MM.1S (cell line): ENCODE results near the gene VKORC1.
A peak's percentile ranks its signal among the peaks of the same experiment; 100 is the strongest.
"Not testable (repeated sequence)": the region's sequence is repeated elsewhere in the genome, so short reads cannot be mapped to it uniquely, and the experiment has no call there.

Experiments used
- DNase-seq: peaks from one replicate; pipeline ENCODE4 v3.0.0-alpha.2; 2015
- H2AFZ ChIP-seq: fragments of 300-600 bp; sonication (generic); 2 replicates; pipeline ENCODE4 v1.6.0; 2016; ENCODE audit warnings: antibody characterized with exemption, low read length
- H3F3A ChIP-seq: fragments of 300-600 bp; sonication (generic); 2 replicates; pipeline ENCODE4 v1.6.1; 2016; ENCODE audit warnings: mild to moderate bottlenecking, antibody characterized with exemption, low read length, moderate library complexity, mixed read lengths; ENCODE audit not compliant: insufficient read depth
- H3K27ac ChIP-seq: fragments of 300-600 bp; sonication (generic); 2 replicates; pipeline ENCODE4 v1.5.1; 2016; ENCODE audit warnings: mild to moderate bottlenecking, low read length
- H3K27me3 ChIP-seq: fragments of 300-600 bp; sonication (generic); replicated peaks from 2 replicates; pipeline ENCODE4 v1.6.0; 2016; ENCODE audit warnings: low read length; ENCODE audit not compliant: insufficient read depth
- H3K36me3 ChIP-seq: fragments of 300-600 bp; sonication (generic); replicated peaks from 2 replicates; pipeline ENCODE4 v1.6.1; 2016; ENCODE audit warnings: mild to moderate bottlenecking, low read length, mixed read lengths; ENCODE audit not compliant: insufficient read depth
- H3K4me1 ChIP-seq: fragments of 300-600 bp; sonication (generic); 2 replicates; pipeline ENCODE4 v1.6.1; 2016; ENCODE audit warnings: low read length, mixed read lengths
- H3K4me2 ChIP-seq: fragments of 300-600 bp; sonication (generic); 2 replicates; pipeline ENCODE4 v1.6.0; 2016; ENCODE audit warnings: low read depth, low read length
- H3K4me3 ChIP-seq: fragments of 300-600 bp; sonication (generic); 2 replicates; pipeline ENCODE4 v1.5.1; 2016; ENCODE audit warnings: low read length, mixed read lengths
- H3K79me2 ChIP-seq: fragments of 300-600 bp; sonication (generic); 2 replicates; pipeline ENCODE4 v1.6.1; 2016; ENCODE audit warnings: mixed run types, low read length, mixed read lengths
- H3K9ac ChIP-seq: fragments of 300-600 bp; sonication (generic); 2 replicates; pipeline ENCODE4 v1.6.1; 2016; ENCODE audit warnings: low read length, mixed read lengths
- H3K9me2 ChIP-seq: fragments of 300-600 bp; sonication (generic); replicated peaks from 2 replicates; pipeline ENCODE4 v1.6.1; 2016; ENCODE audit warnings: mild to moderate bottlenecking, low read length, mixed read lengths; ENCODE audit not compliant: insufficient read depth
- H3K9me3 ChIP-seq: fragments of 300-600 bp; sonication (generic); replicated peaks from 2 replicates; pipeline ENCODE4 v1.6.1; 2016; ENCODE audit warnings: mild to moderate bottlenecking, low read length, mixed read lengths; ENCODE audit not compliant: insufficient read depth
- H4K20me1 ChIP-seq: fragments of 300-600 bp; sonication (generic); 2 replicates; pipeline ENCODE4 v1.6.1; 2016; ENCODE audit warnings: mild to moderate bottlenecking, low read length, moderate library complexity, mixed read lengths; ENCODE audit not compliant: insufficient read depth
- CTCF ChIP-seq: fragments of 300-600 bp; sonication (generic); IDR thresholded peaks from 2 replicates; pipeline ENCODE4 v1.5.1; 2016; ENCODE audit warnings: antibody characterized with exemption, low read length, mixed read lengths
- EZH2 ChIP-seq: fragments of 300-600 bp; sonication (generic); optimal IDR thresholded peaks from 2 replicates; pipeline ENCODE3; 2017; ENCODE audit warnings: low read depth, mild to moderate bottlenecking, antibody characterized with exemption, low read length, mixed read lengths
- EZH2phosphoT487 ChIP-seq: fragments of 300-600 bp; sonication (generic); IDR thresholded peaks from 2 replicates; pipeline ENCODE4 v1.6.1; 2018; ENCODE audit warnings: antibody characterized with exemption, low read length

Gene VKORC1

GRCh38 chr16:31107465-31107867, 12.9 kb upstream of the VKORC1 start:
- Histone ChIP-seq H3K4me2 (peak overlapping the region; percentile 97), H3F3A (peaks cover 17% of the 10 kb centered on the region), H3K27ac (peak overlapping the region; percentile 76; the same call in 1 of the 2 replicates), H3K9me2 (no peaks in the 10 kb centered on the region), H2AFZ (peak overlapping the region; percentile 84), H3K9me3 (no peaks in the 10 kb centered on the region), H3K4me3 (peak overlapping the region; percentile 98; the same call in 1 of the 2 replicates), H3K36me3 (no peaks in the 10 kb centered on the region), H3K79me2 (peaks cover 19% of the 10 kb centered on the region), H3K9ac (no peak overlapping the region; the same call in 1 of the 2 replicates), H4K20me1 (no peaks in the 10 kb centered on the region), H3K27me3 (no peaks in the 10 kb centered on the region), H3K4me1 (0 out of 2 replicates have a peak, but pooled peaks cover 11% of the 10 kb centered on the region)
- DNase-seq = peak; percentile 76
- TF ChIP-seq EZH2 = no peak
- no peak for TF ChIP-seq EZH2phosphoT487
- no peak for TF ChIP-seq CTCF

DNA sequence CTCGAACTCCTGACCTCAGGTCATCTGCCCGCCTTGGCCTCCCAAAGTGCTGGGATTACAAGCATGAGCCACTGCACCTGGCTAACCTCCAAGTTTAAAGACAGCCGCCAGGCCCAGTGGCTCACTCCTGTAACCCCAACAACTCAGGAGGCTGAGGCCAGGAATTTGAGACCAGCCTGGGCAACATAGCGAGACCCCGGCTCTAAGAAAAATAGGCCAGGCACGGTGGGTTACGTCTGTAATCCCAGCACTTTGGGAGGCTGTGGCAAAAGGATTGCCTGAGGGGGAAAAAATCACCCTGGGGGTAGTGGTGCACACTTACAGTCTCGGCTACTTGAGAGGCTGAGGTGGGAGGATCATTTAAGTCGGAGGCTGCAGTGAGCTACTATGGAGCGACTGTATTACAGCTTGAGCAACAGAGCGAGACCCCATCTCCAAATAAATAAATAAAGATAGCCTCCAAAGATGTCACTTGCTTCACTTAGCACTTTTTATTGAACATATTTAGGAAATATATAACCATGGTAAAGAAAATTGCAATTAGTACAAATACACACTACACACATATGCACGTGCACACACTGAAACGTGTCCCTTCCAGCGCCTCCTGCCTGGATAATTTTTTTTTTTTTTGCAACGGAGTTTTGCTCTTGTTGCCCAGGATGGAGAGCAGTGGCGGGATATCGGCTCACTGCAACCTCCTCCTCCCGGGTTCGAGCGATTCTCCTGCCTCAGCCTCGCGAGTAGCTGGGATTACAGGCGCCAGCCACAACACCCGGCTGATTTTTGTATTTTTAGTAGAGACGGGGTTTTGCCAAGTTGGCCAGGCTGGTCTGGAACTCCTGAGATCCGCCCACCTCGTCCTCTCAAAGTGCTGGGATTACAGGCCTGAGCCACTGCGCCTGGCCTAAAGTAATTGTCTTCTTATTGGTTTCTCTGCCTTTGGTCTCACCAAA, 12.2 kb upstream of the VKORC1 start:
- 0 out of 2 replicates have a peak overlapping the region, but pooled peaks have one; percentile 10 for H3K4me3 ChIP-seq
- H3K36me3 ChIP-seq = no peaks in the 10 kb centered on the region
- H4K20me1 ChIP-seq = no peaks in the 10 kb centered on the region
- peaks cover 19% of the 10 kb centered on the region for H3K79me2 ChIP-seq
- no peaks in the 10 kb centered on the region for H3K9me3 ChIP-seq
- H3F3A ChIP-seq = peaks cover 17% of the 10 kb centered on the region
- H3K27me3 ChIP-seq = no peaks in the 10 kb centered on the region
- peak overlapping the region; percentile 97; the same call in 1 of the 2 replicates for H3K4me2 ChIP-seq
- H3K9ac ChIP-seq = no peak overlapping the region
- H2AFZ ChIP-seq = 0 out of 2 replicates have a peak overlapping the region, but pooled peaks have one; percentile 84
- 0 out of 2 replicates have a peak, but pooled peaks cover 11% of the 10 kb centered on the region for H3K4me1 ChIP-seq
- H3K27ac ChIP-seq = peak overlapping the region; percentile 76; the same call in 1 of the 2 replicates
- no peaks in the 10 kb centered on the region for H3K9me2 ChIP-seq
- TF ChIP-seq CTCF (no peak), EZH2 (no peak), EZH2phosphoT487 (no peak)
- DNase-seq = no peak

GRCh38 chr16:31105677-31106213, 11.1 kb upstream of the VKORC1 start:
- H2AFZ ChIP-seq = peak overlapping the region; percentile 76
- H3K9ac ChIP-seq = no peak overlapping the region
- TF ChIP-seq CTCF (peak; percentile 62), EZH2 (no peak)
- peaks cover 17% of the 10 kb centered on the region for H3F3A ChIP-seq
- peak overlapping the region; percentile 44 for H3K4me2 ChIP-seq
- H4K20me1 ChIP-seq = no peaks in the 10 kb centered on the region
- H3K9me3 ChIP-seq = no peaks in the 10 kb centered on the region
- H3K4me1 ChIP-seq = 0 out of 2 replicates have a peak, but pooled peaks cover 11% of the 10 kb centered on the region
- no peak overlapping the region for H3K4me3 ChIP-seq
- no peak overlapping the region for H3K27ac ChIP-seq
- peak; percentile 67 for DNase-seq
- H3K36me3 ChIP-seq = no peaks in the 10 kb centered on the region
- peaks cover 19% of the 10 kb centered on the region for H3K79me2 ChIP-seq
- no peaks in the 10 kb centered on the region for H3K9me2 ChIP-seq
- peaks cover 6% of the 10 kb centered on the region for H3K27me3 ChIP-seq

DNA sequence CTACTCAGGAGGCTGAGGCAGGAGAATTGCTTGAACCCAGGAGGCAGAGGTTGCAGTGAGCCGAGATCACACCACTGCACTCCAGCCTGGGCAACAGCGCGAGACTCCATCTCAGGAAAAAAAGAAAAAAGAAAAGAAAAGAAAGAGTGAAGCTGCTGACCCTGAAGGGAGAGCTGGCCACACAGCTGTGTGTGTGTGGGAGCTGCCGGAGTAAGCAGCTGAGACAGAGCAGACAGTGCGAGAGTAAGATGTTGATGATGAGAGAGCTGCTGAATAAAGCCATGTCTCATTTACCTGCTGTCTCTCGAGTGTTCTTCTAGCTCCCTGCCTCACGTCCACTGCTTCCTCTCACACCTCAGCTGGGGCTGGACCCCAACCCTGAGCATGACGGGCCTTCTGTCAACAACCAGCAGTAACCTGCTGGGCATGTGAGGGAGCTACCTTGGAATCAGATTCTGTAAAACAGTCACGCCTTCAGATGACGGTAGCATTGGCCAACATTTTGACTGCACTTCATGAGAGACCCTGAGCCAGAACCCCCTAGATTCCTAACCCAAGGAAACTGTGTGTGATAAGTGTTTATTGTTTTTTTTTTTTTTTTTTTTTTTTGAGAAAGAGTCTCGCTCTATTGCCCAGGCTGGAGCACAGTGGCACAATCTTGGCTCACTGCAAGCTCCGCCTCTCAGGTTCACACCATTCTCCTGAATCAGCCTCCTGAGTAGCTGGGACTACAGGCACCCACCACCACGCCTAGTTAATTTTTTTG, 6.5 kb upstream of the VKORC1 start:
- not testable (repeated sequence) for H3K79me2 ChIP-seq, H3K9me3 ChIP-seq, H3F3A ChIP-seq

More for the DNA sequence above, 6.5 kb upstream of the VKORC1 start:
- not testable (repeated sequence) for H3K9ac ChIP-seq, H3K27ac ChIP-seq, H3K4me1 ChIP-seq, H3K4me2 ChIP-seq, DNase-seq, H3K36me3 ChIP-seq, H4K20me1 ChIP-seq, H2AFZ ChIP-seq, H3K9me2 ChIP-seq, H3K4me3 ChIP-seq
- peaks cover 32% of the 10 kb centered on the region for H3K27me3 ChIP-seq
